Measurements from ENCODE around the gene ADGRB2.

Gene ADGRB2

GRCh38 chr1:31704271-31705079, 59.7 kb downstream of the ADGRB2 start:
- peak overlapping the region; percentile 74 for H3K4me3 ChIP-seq
- TF ChIP-seq CTCF (IDR thresholded peaks at IDR 0.05) = no peak
- H3K27ac ChIP-seq = peak overlapping the region; percentile 79 to 97
- no peak for DNase-seq (ENCODE audit: low spot score)

DNA sequence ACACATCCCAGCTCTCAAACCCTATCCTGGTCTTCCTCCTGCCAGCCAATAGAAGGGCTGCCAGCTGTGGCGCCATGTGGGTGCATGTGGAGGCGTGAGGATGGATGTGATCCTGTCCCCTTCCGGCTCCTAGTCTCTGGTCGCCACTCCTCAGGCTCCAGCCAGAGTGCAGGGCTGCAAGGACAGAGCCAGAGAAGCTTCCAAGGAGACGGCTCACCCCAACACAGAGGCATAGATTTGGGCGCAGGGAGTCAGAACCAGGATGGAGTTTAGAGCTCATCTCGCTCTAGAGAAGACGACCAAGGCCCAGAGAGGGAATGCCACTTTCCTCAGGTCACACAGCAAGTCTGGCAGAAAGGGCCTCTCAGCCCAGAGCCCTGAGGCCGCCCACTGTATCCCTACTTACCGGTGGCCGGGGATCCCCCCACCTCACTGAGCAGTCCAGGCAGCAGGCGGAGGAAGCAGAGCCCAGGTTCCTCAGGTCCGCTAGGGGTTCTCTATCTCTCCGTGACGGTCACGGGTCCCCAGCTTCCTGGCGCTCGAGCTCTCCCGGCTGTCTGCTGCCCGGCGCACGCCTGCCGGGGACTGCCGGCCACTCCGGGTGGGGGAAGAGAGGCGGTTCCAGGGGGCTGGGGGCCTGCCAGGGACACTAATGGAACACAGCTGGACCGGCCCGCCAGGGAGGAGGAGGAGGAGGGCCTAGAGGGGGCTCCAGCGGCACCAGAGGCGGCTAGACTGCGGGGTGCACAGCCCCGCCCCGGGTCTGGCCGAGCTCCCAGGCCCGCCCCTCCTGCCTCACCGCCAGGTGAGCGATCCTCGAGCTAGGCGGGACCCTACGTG, 60.5 kb downstream of the ADGRB2 start, which contains the start of gene COL16A1:
COL16A1 (minus strand) TSS at position 587 of the 840 bp plus-strand sequence. CDS start 1,824 bp downstream, outside the sequence.
- Histone ChIP-seq H3K27ac (peak within 1 kb of the TSS; percentile 79 to 97), H3K4me3 (peak within 1 kb of the TSS; percentile 74)
- peak; percentile 89 for DNase-seq (ENCODE audit: low spot score)
- no peak for TF ChIP-seq CTCF (IDR thresholded peaks at IDR 0.05)

DNA sequence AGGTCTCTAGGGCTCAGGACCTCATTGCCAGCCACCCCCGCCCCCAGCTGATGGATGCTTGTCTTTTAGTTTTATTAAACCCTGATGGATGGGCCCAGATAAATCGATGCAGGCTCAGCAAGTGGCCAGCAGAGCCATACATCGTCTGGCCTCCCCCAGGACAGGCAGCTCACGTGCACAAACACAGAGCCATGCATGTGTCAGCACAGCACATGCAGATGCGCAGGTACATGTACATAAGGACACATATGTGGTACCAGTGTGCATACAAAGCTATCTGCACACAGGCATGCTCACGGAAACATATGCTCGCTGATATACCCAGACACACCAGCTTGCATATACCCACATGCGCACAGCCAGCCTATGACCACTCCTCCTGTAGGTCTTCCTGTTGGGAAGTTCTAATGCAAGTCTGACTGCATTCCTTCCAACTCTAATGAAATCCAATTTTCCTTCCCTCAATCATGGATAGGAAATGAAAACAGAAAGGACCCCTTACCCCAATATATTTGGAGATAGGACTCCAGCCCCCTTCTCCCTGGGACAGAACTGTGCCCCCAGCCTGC, 61.2 kb downstream of the ADGRB2 start:
- peak overlapping the region; percentile 79 to 97 for H3K27ac ChIP-seq
- no peak for TF ChIP-seq CTCF (IDR thresholded peaks at IDR 0.05)
- no peak for DNase-seq (ENCODE audit: low spot score)
- H3K4me3 ChIP-seq = peak overlapping the region; percentile 74

DNA sequence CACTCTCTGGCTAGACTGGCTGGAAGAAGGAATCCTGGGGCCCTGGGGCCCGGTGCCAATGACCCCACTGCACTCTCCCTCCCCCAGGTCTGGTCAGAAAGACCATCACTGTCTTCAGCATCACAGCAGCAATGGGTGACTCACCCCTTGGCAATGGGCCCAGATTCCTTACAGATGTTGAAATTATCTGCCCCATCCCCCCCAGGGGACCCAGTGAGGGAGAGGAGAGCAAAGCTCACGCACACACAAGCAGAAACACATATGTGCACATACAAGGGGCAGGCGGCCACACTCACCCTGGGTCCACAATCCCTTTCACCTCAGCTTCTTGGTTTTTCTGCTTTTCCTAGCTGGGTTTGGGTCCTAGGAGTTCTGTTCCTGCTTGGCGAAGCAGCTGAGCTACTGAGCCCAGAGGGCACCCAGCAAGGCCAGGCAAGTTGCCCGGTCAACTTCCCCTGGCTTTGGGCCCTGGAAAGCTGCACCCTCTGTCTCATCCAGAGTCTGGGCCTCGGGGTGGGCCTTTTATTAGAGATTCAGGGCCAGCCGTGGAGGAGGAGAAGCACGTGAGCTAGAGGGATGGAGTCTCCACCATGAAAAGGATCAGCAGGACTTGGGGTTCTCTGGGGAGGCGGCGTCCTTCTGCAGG, 62.9 kb downstream of the ADGRB2 start:
- DNase-seq (ENCODE audit: low spot score) = peak; percentile 95
- Histone ChIP-seq H3K27ac (peak overlapping the region; percentile 79 to 97), H3K4me3 (peak overlapping the region; percentile 74)
- TF ChIP-seq CTCF (IDR thresholded peaks at IDR 0.05) = no peak

DNA sequence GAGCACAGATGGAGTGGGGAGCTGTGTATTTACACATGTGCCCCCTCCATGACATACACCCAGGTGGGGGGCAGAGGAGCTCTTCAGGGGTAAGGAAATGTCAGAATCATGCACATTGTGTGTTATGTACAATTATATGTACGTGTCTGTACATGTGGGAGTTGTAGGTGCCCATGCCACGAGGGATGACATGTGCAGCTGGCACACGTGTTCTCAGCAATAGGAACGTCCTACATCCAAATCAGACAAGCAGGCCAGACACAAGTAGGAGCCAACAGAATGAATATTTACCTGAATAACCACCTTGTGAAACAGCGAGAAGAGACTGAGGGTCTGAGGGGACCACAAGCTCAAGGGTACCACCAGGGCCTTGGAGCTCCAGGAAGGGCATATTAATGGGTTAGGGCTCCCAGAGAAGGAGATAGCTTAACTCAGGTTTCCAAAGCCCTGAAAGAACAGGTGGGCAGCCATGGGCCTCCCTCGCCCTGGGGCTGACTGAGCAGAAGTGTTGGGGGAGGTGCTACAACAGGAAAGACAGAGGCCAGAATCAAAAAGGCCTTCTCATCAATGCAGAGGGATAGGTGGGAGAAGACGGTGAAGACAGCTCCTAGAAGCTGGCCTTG, 63.6 kb downstream of the ADGRB2 start:
- no peak for TF ChIP-seq CTCF (IDR thresholded peaks at IDR 0.05)
- DNase-seq (ENCODE audit: low spot score) = no peak
- Histone ChIP-seq H3K4me3 (peak overlapping the region; percentile 74), H3K27ac (peak overlapping the region; percentile 79 to 97)

DNA sequence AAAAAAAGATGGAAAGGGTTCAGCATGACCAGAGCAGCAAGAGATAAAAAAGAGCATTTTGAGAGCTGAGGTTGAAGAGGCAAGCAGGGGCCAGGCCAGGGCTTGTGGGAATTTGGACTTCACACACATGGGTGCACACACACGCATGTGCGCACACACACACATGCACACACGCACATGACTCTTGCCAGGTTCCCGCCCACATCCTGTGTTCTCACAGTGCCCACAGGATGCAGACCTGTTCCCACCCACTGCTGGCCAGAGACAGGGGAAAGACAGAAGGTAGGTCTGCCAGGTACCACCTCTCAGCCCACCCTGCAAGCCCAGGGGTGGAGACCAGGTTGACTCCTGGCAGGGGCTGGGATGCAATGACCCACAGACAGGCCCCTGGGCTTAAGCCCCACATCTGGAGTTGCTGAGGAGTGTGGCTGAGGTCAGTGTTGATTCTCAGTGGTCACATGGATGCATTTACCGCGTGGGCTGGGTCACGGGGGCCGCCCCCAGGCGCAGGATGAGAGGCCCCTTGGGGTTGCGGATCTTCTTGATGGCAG, 64.7 kb downstream of the ADGRB2 start:
- H3K4me3 ChIP-seq = no peak overlapping the region
- peak overlapping the region; percentile 79 to 97 for H3K27ac ChIP-seq
- no peak for TF ChIP-seq CTCF (IDR thresholded peaks at IDR 0.05)
- DNase-seq (ENCODE audit: low spot score) = no peak
